Forelimb muscle (tissue), 1 donor: ENCODE results near the gene TSPAN14. TPM values are rescaled to one million over a fixed set of nuclear protein-coding genes. Genes with fewer than 3 reads are reported as not detected.
A peak's percentile ranks its signal among the peaks of the same experiment; 100 is the strongest.

Source experiments
- DNase-seq: peaks from one replicate; pipeline ENCODE4 v3.0.0-alpha.2; 2013; ENCODE audit warnings: low read depth
- polyA plus RNA-seq: library from polyadenylated mRNA; unstranded; fragments of 120-200 nt; gene quantifications from one replicate; pipeline ENCODE4 v1.2.1, GENCODE V29; 2013; ENCODE audit not compliant: insufficient read length

Gene TSPAN14
- polyA plus RNA-seq, 1 donor: 37.6 TPM

GRCh38 chr10:80487791-80488538, 33.9 kb downstream of the TSPAN14 start:
- no peak for DNase-seq

- DNase-seq: no peak
Measured at GRCh38 chr10:80488539-80489066, 34.5 kb downstream of the TSPAN14 start.

GRCh38 chr10:80489371-80490112, 35.4 kb downstream of the TSPAN14 start:
- DNase-seq: no peak

- DNase-seq: no peak
Measured at GRCh38 chr10:80491251-80492102, 37.4 kb downstream of the TSPAN14 start.

GRCh38 chr10:80492848-80493521, 38.9 kb downstream of the TSPAN14 start:
- no peak for DNase-seq

DNA sequence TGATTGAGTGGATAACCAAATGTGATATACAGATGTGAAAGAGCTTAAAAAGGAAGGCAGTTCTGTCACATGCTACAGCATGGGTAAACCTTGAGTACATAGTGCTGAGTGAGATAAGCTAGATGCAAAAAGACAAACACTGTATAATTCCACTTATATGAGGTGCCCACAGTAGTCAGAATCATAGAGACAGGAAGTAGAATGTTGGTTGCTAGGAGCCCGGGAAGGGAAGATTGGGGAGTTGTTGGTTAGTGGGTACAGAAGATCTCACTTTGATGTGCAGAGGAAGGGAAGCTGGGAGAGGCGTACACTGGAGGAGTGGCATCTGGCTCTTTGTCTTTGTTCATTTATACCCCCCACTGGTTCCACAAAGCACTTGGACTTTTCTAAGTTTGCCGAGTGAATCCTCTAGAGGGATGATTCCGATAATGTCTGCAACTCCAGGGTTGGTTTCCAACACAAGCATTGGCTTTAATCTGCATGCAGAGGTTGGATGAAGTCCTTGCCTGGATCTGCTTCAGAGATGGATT, 39.5 kb downstream of the TSPAN14 start:
- no peak for DNase-seq

- DNase-seq: no peak
Measured at GRCh38 chr10:80496555-80497172, 42.6 kb downstream of the TSPAN14 start.

GRCh38 chr10:80497187-80498077, 43.3 kb downstream of the TSPAN14 start:
- peak; percentile 65 for DNase-seq

GRCh38 chr10:80498078-80498832, 44.1 kb downstream of the TSPAN14 start:
- DNase-seq: no peak

GRCh38 chr10:80498833-80499741, 45.0 kb downstream of the TSPAN14 start:
- no peak for DNase-seq

DNA sequence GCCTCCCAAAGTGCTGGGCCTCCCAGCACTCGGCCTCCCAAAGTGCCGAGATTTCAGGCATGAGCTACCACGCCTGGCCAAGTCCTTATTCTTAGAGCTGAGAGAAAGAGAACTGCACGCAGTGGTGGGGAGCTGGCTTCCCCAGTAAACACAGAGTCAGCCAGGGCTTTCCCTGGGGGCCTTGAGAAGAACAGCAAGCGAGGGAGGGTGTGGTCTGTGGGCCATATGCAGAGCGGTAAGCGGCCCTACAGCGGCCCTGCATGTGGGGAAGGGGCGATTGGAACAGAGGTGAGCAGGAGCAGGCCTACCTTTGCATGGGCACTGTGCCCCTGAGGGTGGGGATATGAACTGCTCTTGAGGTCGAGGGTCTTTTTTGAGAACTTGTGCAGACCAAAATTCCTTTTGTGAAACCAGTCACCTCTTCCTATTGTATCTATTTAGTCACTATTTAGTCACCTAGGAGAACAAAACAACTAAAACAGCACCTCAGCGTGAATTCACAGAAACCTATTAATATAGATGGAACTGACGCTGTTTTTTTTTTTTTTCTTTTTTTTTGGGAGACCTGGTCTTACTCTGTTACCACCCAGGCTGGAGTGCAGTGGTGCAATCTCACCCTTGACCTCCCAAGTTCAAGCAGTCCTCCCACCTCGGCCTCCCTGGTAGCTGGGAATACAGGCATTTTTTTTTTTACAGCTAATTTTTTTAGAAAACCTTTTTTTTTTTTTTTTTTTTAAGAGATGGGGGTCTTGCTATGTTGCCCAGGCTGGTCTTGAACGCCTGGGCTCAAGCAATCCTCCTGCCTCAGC, 46.7 kb downstream of the TSPAN14 start:
- no peak for DNase-seq

- no peak for DNase-seq
Measured at GRCh38 chr10:80501381-80501912, 47.3 kb downstream of the TSPAN14 start.

DNA sequence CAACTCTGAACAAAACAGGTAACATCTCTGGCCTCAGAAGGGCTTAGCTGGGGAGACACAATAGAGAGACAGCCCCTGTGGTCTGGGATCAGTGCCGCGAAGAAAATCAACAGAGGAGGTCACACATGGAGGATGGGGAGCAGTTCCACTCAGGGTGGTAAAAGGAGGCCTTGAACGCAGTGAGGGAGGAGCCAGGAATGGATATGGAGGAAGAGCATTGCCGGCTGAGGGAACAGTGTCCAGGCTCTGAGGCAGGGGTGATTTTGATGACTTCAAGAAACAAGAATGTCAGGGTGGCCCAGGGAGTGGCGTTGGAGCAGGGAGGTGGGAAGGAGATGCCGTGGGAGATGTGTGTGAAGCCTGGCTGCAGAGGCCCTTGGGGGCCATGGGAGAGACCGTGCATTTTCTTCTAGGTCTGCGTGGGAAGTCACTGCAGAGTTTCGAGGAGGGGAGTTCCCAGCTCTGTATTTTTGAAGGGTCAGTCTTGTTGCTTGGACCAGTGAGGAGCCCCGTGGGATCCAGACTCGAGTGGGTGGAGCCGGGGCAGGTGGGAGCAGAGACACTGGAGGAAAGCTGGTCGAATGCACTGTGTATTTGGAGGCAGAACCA, 47.9 kb downstream of the TSPAN14 start:
- DNase-seq: no peak

DNA sequence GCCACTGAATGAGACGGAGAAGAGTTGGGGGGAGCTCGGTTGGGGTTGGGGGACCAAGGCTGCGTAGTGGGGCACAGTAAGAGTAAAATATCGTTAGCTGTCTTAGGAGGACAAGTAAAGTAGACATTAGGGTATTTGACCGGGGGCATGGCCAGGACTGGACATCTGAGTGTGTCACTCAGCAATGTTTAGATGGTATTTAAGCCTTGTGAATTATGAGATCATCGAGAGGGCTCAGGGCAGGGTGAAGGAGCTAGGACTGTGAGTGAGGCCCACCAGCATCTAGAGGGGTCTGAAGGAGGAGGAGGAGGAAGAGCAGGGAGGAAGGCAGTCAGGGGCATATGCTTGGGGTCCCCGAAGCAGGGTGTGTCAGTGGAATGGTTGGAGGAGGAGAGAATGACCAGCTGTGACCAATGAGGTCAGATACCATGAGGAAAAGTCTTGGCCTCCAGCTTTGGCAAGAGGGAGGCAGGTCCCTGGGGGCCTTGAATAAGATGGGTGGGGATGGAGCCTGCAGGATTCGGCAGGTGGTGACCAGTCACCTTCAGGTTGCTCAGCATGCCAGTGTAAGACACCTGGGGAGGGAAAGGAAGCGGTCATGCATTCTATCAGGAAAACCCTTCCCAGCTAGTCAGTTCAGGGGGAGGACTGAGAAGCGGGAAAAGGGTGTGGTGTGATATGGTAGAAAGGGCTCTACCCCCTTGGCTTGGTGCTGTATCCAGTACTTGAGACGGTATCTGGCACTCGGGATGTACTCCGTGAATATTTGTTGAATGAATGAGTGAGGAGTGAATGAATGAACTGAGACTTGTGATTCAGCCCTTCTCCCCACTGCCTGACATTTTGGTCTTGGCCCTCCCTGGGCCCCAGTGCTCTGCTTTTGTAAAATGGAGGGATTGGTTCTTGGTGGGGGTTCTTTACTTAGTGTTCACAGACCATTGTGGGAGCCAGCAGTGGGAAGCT, 48.8 kb downstream of the TSPAN14 start:
- DNase-seq: no peak

- no peak for DNase-seq
Measured at GRCh38 chr10:80503584-80504157, 49.6 kb downstream of the TSPAN14 start.
